Heart left ventricle (tissue), 16 donors: ENCODE measurements around the gene FOXN3. TPM values are rescaled to one million over a fixed set of nuclear protein-coding genes. Genes with fewer than 3 reads are reported as not detected.
A peak's percentile ranks its signal among the peaks of the same experiment; 100 is the strongest.

Experiments used
- ATAC-seq, 4 donors: fragments of 200-7000 bp; cut with Tn5 transposase; one replicate each; pipeline ENCODE4 v1.9.1; 2020 to 2022; ENCODE audit warnings: moderate library complexity in 4 of 4, mild to moderate bottlenecking in 3 of 4, moderate number of reproducible peaks in 1 of 4
- DNase-seq, 5 donors: peaks; one replicate each; pipeline ENCODE4 v3.0.0-alpha.2; 2020
- H3K27ac ChIP-seq, 12 donors: fragments of 200-600 bp; sonication (generic) in 4 of 12; one replicate each; pipeline versions ENCODE4 v1.5.0 to v1.8.0; 2016 to 2022; ENCODE audit warnings: mild to moderate bottlenecking in 2 of 12
- H3K27me3 ChIP-seq, 9 donors: fragments of 200-600 bp; sonication (generic) in 2 of 9; one replicate each; pipeline versions ENCODE4 v1.5.1 to v1.8.0; 2016 to 2022; ENCODE audit warnings: mild to moderate bottlenecking in 3 of 9
- H3K36me3 ChIP-seq, 9 donors: fragments of 200-600 bp; sonication (generic) in 2 of 9; one replicate each; pipeline versions ENCODE4 v1.5.0 to v1.8.0; 2018 to 2022; ENCODE audit warnings: mild to moderate bottlenecking in 2 of 9
- H3K4me1 ChIP-seq, 12 donors: fragments of 200-600 bp; sonication (generic) in 4 of 12; one replicate each; pipeline versions ENCODE4 v1.5.0 to v1.8.0; 2016 to 2022; ENCODE audit warnings: mild to moderate bottlenecking in 3 of 12
- H3K4me3 ChIP-seq, 12 donors: fragments of 200-600 bp; sonication (generic) in 4 of 12; one replicate each; pipeline versions ENCODE4 v1.5.0 to v1.8.0; 2017 to 2022; ENCODE audit warnings: mild to moderate bottlenecking in 9 of 12, moderate library complexity in 4 of 12
- H3K9me3 ChIP-seq, 12 donors: fragments of 200-600 bp; sonication (generic) in 4 of 12; one replicate each; pipeline versions ENCODE4 v1.5.0 to v1.8.0; 2016 to 2022; ENCODE audit warnings: mild to moderate bottlenecking in 1 of 12
- CTCF ChIP-seq, 12 donors: fragments of 200-600 bp; sonication (generic) in 4 of 12; IDR thresholded peaks; one replicate each; pipeline versions ENCODE4 v1.5.0 to v1.8.0; 2018 to 2022; ENCODE audit warnings: antibody characterized with exemption in 12 of 12, mild to moderate bottlenecking in 5 of 12
- POLR2A ChIP-seq, 2 donors: fragments of 450-650 bp; IDR thresholded peaks; one replicate each; pipeline ENCODE4 v1.6.1; 2017; ENCODE audit warnings: antibody characterized with exemption in 2 of 2, mild to moderate bottlenecking in 2 of 2, moderate library complexity in 2 of 2
- WGBS, 4 donors: extraction: QIAGEN DNeasy Blood & Tissue Kit in 2 of 4; methylation state at CpG; one replicate each; pipeline versions ENCODE4 v1.1.5 to v1.1.7; 2013 to 2018; 5-methylcytosine and 5-hydroxymethylcytosine counted together
- intact Hi-C, 10 donors: fragments of 100-400 bp; cut with DNase I; formaldehyde crosslinking; loops; one replicate each; pipeline versions ENCODE4 v1.11.1 to v1.14.2; 2022
- polyA plus RNA-seq, 2 donors: library from polyadenylated mRNA; stranded (reverse); fragments of 200-250 nt; gene quantifications; one replicate each; pipeline ENCODE4 v1.2.3, GENCODE V29; 2013
- total RNA-seq, 9 donors: library from RNA; depleted of rRNA in 2 of 9; stranded (reverse); fragments of >200 nt in 2 of 9; fragmentation: NEBNext Ultra II Directional in 3 of 9; extraction: Animal tissue kit (Norgen Biotek cat#: 25700) in 3 of 9; gene quantifications; one replicate each; pipeline versions ENCODE4 v1.1.0 to v1.2.4, GENCODE V29; 2016 to 2023
- donor health status: ischemic (EF 13 %, LVEDD 7.1; RV severe dilation, severe dysfunction).
- donor health status: healthy with polysubstance abuse.
- donor health status: DM: no; HTN: yes; CAD: no.
- donor health status: DM: no; HTN: no; CAD: no.
- donor health status: ischemic (EF 25% LVEDD 6.9; RV normal size, moderate dysfunction).
- donor health status: ischemic (EF 25% LVEDD 5.7; RV mildly dilated, moderate dysfunction).
- donor health status: healthy.
- donor health status: DM: yes; HTN: yes; CAD: no.
- donor health status: ischemic (EF 35%, LVEDD 5.7; RV mildly dilated, moderate dysfunction).
- donor health status: nonischemic (EF 11% LVEDD 7.7; RV severe dilation, severe dysfunction).
- donor health status: DM: yes; HTN: yes; CAD: no.
- donor health status: PGD.
- donor health status: ischemic (EF 29% LVEDD 5.4; RV normal size, mild dysfunction).
- donor health status: nonischemic (EF 23%, LVEDD 6.1; RV moderate dilation, normal function).

The FOXN3 gene
- total and polyA plus RNA-seq, 11 donors, result 24.4 to 161 (median 111) TPM

GRCh38 chr14:89232265-89233070 lies 184.6 kb downstream of the FOXN3 start:
- 89 to 93% (median 91%) methylated on average over 18 of the region's 18 CpGs for WGBS, 4 donors

GRCh38 chr14:89231426-89232113 lies 185.5 kb downstream of the FOXN3 start:
- H3K27ac ChIP-seq, result no peak overlapping the region
- ATAC-seq (no peak), DNase-seq (no peak)
- peaks cover 0 to 50% (median 24%) of the 10 kb centered on the region in 12 donors for H3K4me1 ChIP-seq
- TF ChIP-seq CTCF (IDR thresholded peaks at IDR 0.05) (no peak), POLR2A (IDR thresholded peaks at IDR 0.05) (no peak)
- H3K27me3 ChIP-seq, result no peaks in the 10 kb centered on the region
- 93 to 98% (median 97%) methylated on average over 15 of the region's 15 CpGs for WGBS, 4 donors
- intact Hi-C loops, result loop anchor here in 1 of 10 donors (10.0 kb wide), 2 partner anchors 183 to 187 kb away; partner anchors contain the start of gene FOXN3
- no peak overlapping the region for H3K4me3 ChIP-seq
- peaks cover 0 to 7% (median 0%) of the 10 kb centered on the region in 12 donors for H3K9me3 ChIP-seq
- H3K36me3 ChIP-seq, result no peaks in the 10 kb centered on the region

More at GRCh38 chr14:89232265-89233070, 184.6 kb downstream of the FOXN3 start:
- Histone ChIP-seq H3K27ac (no peak overlapping the region), H3K4me3 (no peak overlapping the region), H3K9me3 (peaks cover 0 to 7% (median 0%) of the 10 kb centered on the region in 12 donors), H3K4me1 (peaks cover 0 to 41% (median 21%) of the 10 kb centered on the region in 12 donors), H3K27me3 (no peaks in the 10 kb centered on the region), H3K36me3 (no peaks in the 10 kb centered on the region)
- no peak for ATAC-seq
- no peak for TF ChIP-seq POLR2A (IDR thresholded peaks at IDR 0.05)
- TF ChIP-seq CTCF (IDR thresholded peaks at IDR 0.05), result no peak
- DNase-seq, result no peak
- intact Hi-C loops, result loop anchor here in 1 of 10 donors (10.0 kb wide), 2 partner anchors 182 to 188 kb away; partner anchors contain the start of gene FOXN3

- intact Hi-C loops, result no loop called here
- TF ChIP-seq POLR2A (IDR thresholded peaks at IDR 0.05) (no peak), CTCF (IDR thresholded peaks at IDR 0.05) (no peak)
Measured at GRCh38 chr14:89228921-89229639, 188.0 kb downstream of the FOXN3 start.

More at GRCh38 chr14:89228921-89229639, 188.0 kb downstream of the FOXN3 start:
- Histone ChIP-seq H3K4me1 (peaks cover 0 to 37% (median 27%) of the 10 kb centered on the region in 12 donors), H3K27me3 (no peaks in the 10 kb centered on the region), H3K4me3 (no peak overlapping the region), H3K9me3 (no peaks in the 10 kb centered on the region), H3K27ac (peak overlapping the region in 11 of 12 donors; percentile 1 to 69 (median 48)), H3K36me3 (no peaks in the 10 kb centered on the region)
- DNase-seq, result peak in 2 of 5 donors; percentile 46 to 51
- ATAC-seq, result peak; percentile 59 to 85 (median 83)
- 44 to 52% (median 46%) methylated on average over 10 of the region's 10 CpGs for WGBS, 4 donors
